Kidney (tissue), 14 donors: ENCODE results near the gene GINS2. TPM values are rescaled to one million over a fixed set of nuclear protein-coding genes. Genes with fewer than 3 reads are reported as not detected.

Source experiments
- DNase-seq, 5 donors: peaks; one replicate each; pipeline ENCODE4 v3.0.0-alpha.2; 2013 to 2020
- FAIRE-seq: peaks from 2 replicates; lab custom pipeline; 2012; peaks lifted over from hg19 to GRCh38; lab: Jason Lieb, UNC
- H3K27ac ChIP-seq, 2 donors: one replicate each; pipeline ENCODE4 v1.7.0; 2013; ENCODE audit warnings: low read depth in 2 of 2, low read length in 2 of 2, inconsistent platforms in 1 of 2
- H3K27me3 ChIP-seq: one replicate; pipeline ENCODE4 v1.7.1; 2013; ENCODE audit warnings: low read length, inconsistent platforms; ENCODE audit not compliant: control insufficient read depth, insufficient read depth
- H3K36me3 ChIP-seq, 3 donors: one replicate each; pipeline versions ENCODE4 v1.7.0 to v1.7.1; 2013; ENCODE audit warnings: low read length in 3 of 3, control low read depth in 1 of 3, inconsistent platforms in 1 of 3; ENCODE audit not compliant: insufficient read depth in 3 of 3, control insufficient read depth in 2 of 3
- H3K4me1 ChIP-seq, 3 donors: one replicate each; pipeline versions ENCODE4 v1.7.0 to v1.7.1; 2013; ENCODE audit warnings: low read length in 3 of 3, inconsistent platforms in 1 of 3, low read depth in 1 of 3; ENCODE audit not compliant: control insufficient read depth in 2 of 3, insufficient read depth in 2 of 3
- H3K4me3 ChIP-seq, 3 donors: one replicate each; pipeline versions ENCODE4 v1.7.0 to v1.8.1; 2013; ENCODE audit warnings: low read length in 3 of 3, control low read depth in 1 of 3, inconsistent platforms in 1 of 3
- H3K9ac ChIP-seq, 3 donors: one replicate each; pipeline versions ENCODE4 v1.7.0 to v1.7.1; 2013; ENCODE audit warnings: low read length in 3 of 3, control low read depth in 1 of 3, inconsistent platforms in 1 of 3
- H3K9me3 ChIP-seq, 3 donors: one replicate each; pipeline versions ENCODE4 v1.7.0 to v1.7.1; 2013; ENCODE audit warnings: low read length in 3 of 3, control low read depth in 1 of 3, inconsistent platforms in 1 of 3; ENCODE audit not compliant: control insufficient read depth in 2 of 3, insufficient read depth in 1 of 3
- intact Hi-C: fragments of 100-400 bp; cut with DNase I; formaldehyde crosslinking; loops from one replicate; pipeline ENCODE4 v1.11.1; 2022
- polyA plus RNA-seq: library from polyadenylated mRNA; stranded (reverse); fragments of 350-450 nt; fragmentation: Illumina TruSeq; extraction: RNeasy Lipid Tissue Mini Kit (QIAGEN cat#74804); gene quantifications from one replicate; pipeline ENCODE4 v1.2.3, GENCODE V29; 2014; ENCODE audit warnings: low read depth, low replicate concordance; ENCODE audit not compliant: insufficient read depth
- total RNA-seq: library from RNA; stranded (reverse); fragmentation: NEBNext Ultra II Directional; extraction: Animal tissue kit (Norgen Biotek cat#: 25700); gene quantifications from one replicate; pipeline ENCODE4 v1.2.1, GENCODE V29; 2021
- TF ChIP-seq, protein P1 (sequence below): IDR thresholded peaks from 3 replicates; pipeline ENCODE4 v1.5.1; 2012; ENCODE audit warnings: mild to moderate bottlenecking, moderate library complexity, borderline replicate concordance; ENCODE audit not compliant: insufficient read depth; ENCODE audit errors: extremely low read depth
- donor health status: control.
- donor health status: control.
- donor health status: control.
- donor health status: control.
- donor health status: control.
- donor health status: DM: yes; HTN: yes; CAD: no.
- donor health status: Normal renal cell carcinoma (clear cell type).

The GINS2 gene
- total and polyA plus RNA-seq, 2 donors from 2014 or later = 0.88 to 0.97 TPM

DNA sequence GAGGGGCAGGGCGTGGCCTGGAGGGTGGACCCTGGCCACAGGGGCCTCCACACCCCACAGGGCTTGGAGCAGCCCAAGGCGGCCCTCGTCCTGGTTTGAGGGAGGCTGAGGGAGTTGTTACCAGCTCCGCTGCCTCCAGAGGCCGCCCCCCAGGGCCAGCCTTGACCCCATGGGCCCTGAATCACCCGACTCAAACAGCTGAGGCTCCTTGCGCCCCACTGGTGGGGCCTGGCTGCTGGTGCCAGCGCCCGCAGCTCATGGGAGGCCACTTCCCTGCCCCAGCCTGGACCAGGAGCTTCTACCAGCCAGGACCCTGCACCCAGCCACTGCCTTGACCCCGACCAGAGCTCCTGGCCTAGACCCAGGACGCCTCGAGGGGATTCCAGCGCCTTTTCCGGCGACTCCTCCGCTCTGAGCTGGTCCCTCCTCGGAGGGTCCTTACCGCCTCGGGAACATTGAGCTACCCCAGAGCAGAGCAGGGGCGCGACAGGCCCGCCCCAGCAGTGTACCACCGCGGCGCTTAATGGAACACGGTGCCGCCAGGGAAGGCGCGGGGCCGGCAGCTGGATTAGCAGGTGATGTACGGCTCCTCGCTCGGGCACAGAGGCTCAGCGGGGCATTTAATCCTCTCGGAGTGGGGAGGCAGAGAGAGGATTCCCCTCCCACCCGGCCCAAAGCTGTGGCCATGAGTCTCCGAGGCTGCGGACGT is 38.5 kb downstream of the GINS2 start:
- peaks cover 0 to 10% (median 6%) of the 10 kb centered on the region in 3 donors for H3K36me3 ChIP-seq

DNA sequence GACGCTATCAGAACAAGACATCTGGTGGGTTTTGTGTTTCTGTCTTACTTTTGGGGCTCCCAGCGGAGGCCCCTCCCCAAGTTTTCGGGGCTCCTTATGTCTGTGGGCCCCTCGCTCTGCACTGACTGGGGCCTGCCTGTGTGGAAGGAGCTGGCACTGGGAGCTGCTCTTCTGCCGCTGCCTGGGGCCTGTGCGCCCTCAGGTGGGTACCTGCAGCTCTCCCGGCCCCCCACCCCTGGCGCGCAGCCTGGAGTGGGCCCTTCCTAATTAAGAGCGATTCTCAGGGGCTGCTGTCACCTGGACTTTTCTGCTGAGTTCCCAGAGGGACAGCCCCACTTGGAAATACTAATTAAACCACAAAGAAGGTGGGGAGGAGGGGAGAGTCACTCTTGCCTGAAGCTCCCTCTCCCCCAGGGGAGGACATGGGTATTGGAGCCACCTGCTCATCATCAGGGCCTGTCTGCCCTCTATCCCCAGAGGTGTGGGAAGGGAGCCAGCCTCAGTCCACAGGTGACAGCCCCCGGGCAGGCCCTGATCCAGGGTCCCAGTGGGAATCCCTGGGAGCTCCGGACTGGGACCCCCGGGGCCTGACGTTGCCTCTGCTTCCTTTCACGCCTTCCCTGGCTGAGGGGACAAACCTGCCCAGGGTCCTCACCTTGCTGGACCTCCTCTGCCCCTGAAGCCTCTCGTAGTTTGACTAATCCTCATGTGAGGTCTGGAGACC is 39.2 kb downstream of the GINS2 start:
- H3K36me3 ChIP-seq = peaks cover 0 to 6% (median 6%) of the 10 kb centered on the region in 3 donors
- intact Hi-C loops = no loop called here
- H3K27me3 ChIP-seq = no peaks in the 10 kb centered on the region
- FAIRE-seq (no peak), DNase-seq (peak in 2 of 5 donors; percentile 59 to 62)
- no peaks in the 10 kb centered on the region for H3K9me3 ChIP-seq
- TF ChIP-seq, protein P1, sequence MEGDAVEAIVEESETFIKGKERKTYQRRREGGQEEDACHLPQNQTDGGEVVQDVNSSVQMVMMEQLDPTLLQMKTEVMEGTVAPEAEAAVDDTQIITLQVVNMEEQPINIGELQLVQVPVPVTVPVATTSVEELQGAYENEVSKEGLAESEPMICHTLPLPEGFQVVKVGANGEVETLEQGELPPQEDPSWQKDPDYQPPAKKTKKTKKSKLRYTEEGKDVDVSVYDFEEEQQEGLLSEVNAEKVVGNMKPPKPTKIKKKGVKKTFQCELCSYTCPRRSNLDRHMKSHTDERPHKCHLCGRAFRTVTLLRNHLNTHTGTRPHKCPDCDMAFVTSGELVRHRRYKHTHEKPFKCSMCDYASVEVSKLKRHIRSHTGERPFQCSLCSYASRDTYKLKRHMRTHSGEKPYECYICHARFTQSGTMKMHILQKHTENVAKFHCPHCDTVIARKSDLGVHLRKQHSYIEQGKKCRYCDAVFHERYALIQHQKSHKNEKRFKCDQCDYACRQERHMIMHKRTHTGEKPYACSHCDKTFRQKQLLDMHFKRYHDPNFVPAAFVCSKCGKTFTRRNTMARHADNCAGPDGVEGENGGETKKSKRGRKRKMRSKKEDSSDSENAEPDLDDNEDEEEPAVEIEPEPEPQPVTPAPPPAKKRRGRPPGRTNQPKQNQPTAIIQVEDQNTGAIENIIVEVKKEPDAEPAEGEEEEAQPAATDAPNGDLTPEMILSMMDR = no peak
- H3K4me1 ChIP-seq = peaks cover 0 to 24% (median 3%) of the 10 kb centered on the region in 3 donors
- no peak overlapping the region for H3K27ac ChIP-seq
- no peak overlapping the region for H3K9ac ChIP-seq
- no peak overlapping the region for H3K4me3 ChIP-seq

More for the DNA sequence above, 38.5 kb downstream of the GINS2 start:
- FAIRE-seq = no peak
- no peaks in the 10 kb centered on the region for H3K9me3 ChIP-seq
- no peak overlapping the region for H3K27ac ChIP-seq
- no peak overlapping the region for H3K9ac ChIP-seq
- no peak overlapping the region for H3K4me3 ChIP-seq
- no peaks in the 10 kb centered on the region for H3K27me3 ChIP-seq
- intact Hi-C loops = no loop called here
- DNase-seq = peak in 2 of 5 donors; percentile 60 to 78
- H3K4me1 ChIP-seq = peaks cover 0 to 24% (median 3%) of the 10 kb centered on the region in 3 donors
- TF ChIP-seq, protein P1 = no peak

DNA sequence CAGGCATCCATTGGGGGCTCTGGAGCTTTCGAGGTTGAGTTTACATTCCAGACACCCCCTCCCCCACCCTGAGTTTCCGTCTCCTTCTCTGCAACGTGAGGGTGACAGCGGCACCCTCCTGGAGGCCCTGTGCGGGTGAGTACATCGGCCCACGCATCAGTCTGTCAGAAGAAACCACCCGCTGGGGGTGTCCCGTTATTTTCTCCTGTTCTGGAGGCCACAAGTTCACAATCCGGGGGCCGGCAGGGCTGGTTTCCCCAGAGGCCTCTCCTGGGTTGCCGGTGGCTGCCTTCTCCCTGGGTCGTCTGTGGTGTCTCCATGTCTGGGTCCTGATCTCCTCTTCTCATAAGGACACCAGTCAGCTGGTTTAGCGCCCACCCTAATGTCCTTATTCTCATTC is 39.9 kb downstream of the GINS2 start:
- no peak for FAIRE-seq
- Histone ChIP-seq H3K27me3 (no peaks in the 10 kb centered on the region), H3K27ac (no peak overlapping the region), H3K36me3 (peaks cover 0 to 6% (median under 1%) of the 10 kb centered on the region in 3 donors), H3K9me3 (no peaks in the 10 kb centered on the region), H3K4me3 (no peak overlapping the region), H3K4me1 (peaks cover 0 to 24% (median 3%) of the 10 kb centered on the region in 3 donors), H3K9ac (no peak overlapping the region)
- intact Hi-C loops = no loop called here
- peak in 1 of 5 donors; percentile 53 for DNase-seq
- TF ChIP-seq, protein P1 = no peak
